GM19099 (cell line): ENCODE measurements around the gene TAS2R3.

Source experiments
- POLR2A ChIP-seq: IDR thresholded peaks from 3 replicates; pipeline ENCODE4 v1.6.1; 2011; ENCODE audit warnings: low read depth; ENCODE audit not compliant: insufficient read length; ENCODE audit errors: extremely low read depth

Gene TAS2R3, protein sequence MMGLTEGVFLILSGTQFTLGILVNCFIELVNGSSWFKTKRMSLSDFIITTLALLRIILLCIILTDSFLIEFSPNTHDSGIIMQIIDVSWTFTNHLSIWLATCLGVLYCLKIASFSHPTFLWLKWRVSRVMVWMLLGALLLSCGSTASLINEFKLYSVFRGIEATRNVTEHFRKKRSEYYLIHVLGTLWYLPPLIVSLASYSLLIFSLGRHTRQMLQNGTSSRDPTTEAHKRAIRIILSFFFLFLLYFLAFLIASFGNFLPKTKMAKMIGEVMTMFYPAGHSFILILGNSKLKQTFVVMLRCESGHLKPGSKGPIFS

DNA sequence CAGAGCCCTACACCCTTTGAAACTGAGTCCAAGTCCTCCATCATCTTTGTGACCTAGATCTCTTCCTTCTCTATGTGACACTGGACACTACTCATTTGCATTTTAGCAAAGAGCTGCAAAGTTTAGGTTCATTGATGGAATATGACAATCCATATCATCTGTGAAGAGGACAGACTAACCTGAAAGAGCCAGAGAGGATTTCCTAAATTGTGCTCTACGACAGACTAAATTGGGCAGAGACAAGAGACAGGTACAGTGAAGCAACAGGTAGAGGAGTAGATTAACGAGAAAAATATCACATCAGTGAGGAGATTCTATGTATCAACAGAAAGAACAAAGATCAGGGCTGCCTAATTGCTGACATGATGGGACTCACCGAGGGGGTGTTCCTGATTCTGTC is at the start of gene TAS2R3:
TAS2R3 (plus strand) TSS at position 301 of the 400 bp plus-strand sequence; CDS start at position 363, 62 bp downstream.
- TF ChIP-seq POLR2A: no peak

DNA sequence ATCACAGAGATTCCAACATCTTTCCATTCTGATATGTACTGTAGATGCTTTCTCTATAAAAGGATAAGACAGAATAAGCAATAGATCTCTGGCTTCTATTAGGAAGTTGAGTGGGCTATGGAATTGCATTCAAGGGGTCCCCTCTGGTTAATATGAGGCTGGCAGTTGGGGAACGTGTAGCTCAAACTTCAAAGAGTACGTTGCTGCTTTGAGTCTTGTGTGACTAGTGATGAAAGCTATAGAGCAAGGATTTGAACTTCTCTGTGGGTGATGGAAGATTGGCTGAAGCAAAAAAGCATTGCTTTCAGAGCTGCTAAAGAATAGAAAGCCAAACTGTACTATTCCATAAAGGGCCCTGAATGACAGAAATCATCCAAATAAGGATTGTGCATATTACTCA is 49.3 kb upstream of the TAS2R3 start:
- TF ChIP-seq POLR2A: no peak

DNA sequence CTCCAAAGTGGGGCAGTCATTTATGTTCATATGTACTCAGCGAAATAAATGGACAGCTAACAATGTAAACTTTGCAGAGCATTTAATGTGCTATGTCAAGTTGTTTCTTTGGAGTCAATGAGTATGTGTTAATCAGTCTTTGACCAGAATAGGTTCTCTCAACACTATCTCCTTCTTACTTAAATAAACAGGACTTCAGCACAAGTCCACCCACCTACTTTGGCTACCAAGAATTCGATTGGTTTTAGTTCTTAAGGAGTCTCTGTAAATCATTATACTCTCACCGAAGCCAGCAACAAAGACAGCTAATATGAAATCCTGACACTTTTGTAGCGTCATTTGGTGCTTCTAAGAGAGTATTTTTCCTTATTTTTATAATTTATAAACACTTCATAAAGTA is 48.9 kb upstream of the TAS2R3 start:
- no peak for TF ChIP-seq POLR2A

DNA sequence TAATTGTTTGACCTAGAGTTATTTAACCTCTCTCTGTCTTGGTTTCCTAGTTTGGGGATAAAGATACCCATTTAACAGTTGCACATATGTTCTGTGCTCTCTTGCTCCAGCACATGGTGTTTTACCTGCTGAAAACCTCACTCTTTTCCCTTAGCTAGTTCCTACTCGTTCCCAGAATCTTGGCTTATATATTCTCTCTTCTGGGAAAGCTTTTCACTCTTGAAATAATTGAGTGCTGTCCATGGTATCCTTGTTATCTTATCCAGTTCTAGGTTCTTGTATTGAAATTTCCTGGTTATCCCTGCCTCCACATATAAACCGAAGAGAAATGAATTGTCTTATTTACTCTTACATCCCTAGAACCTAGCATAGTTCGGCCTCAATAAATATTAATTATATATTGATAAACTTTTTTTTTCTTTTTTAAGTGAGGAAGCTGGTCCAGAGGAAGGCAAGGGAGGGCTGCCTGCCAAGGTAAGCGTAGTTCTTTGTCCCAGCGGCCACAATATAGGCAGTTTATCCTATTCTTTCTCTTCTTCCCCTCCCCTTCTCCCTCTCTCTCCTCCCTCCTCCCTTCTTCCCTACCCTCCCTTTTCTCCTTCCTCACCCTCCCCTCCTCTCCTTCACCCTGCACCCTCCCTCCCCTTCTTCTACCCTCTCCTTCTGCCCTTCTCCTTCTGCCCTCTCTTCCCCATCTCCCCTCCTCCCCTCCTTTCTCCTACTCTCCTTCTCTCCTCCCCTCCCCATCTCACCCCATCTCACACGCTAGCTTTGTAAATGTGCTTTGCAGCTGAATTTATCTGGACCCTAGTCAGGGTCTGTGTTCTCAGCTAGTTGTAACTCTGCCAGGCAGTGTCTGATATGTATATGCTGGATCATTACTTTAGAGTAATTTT is 47.9 kb upstream of the TAS2R3 start:
- no peak for TF ChIP-seq POLR2A

DNA sequence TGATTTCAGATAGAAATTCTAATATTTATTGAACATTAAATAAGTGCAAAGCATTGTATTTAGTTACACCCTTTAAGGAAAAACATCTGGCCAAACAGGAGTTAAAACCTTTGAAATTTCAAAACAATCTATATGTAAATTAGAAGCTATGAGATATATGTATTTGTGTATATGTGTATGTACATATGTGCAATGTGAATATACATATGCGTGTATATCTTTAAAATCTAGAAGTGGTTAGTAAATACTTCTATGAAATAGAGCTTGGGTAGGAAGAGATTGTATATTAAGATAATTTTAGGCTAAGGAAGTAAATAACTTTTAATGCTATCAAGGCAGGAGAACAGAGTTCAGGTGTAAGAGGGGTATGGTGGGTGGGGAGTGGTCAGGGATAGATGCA is 46.4 kb upstream of the TAS2R3 start:
- TF ChIP-seq POLR2A: no peak

DNA sequence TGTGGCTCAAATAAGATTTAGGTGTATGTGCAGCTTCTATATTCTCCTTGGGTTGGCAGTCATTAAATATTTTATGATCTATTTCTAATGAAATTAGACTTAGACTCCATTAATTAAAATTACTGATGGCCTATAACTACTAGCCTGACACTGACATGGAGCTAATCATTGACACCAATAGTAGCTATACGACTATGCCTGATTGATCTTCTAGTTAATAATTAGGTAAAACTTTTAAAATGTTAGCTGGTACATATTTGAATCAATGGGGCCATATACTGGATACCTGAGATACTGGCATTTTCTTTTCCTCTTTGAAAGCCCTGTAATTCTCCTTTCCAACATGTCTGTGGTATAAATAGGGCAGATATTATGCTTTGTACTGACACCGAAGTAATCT is 41.4 kb upstream of the TAS2R3 start:
- TF ChIP-seq POLR2A: no peak

DNA sequence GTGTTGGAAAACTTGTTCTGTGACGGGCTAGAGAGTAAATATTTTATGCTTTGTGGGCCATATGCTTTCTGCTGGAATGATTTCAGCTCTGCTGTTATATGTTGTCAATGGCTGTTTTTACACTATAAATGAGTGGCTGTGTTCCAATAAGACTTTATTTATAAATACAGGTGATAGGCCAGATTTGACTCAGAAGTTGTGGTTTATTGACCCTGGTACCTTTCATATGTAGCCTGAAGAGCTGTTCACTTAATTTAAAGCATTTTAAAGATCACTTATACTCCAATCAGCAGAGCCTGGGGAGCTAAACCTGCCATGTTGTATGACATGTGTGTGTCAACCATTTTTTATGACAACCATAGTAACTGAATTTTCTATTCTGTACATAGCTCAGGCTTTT is 34.9 kb upstream of the TAS2R3 start:
- no peak for TF ChIP-seq POLR2A

DNA sequence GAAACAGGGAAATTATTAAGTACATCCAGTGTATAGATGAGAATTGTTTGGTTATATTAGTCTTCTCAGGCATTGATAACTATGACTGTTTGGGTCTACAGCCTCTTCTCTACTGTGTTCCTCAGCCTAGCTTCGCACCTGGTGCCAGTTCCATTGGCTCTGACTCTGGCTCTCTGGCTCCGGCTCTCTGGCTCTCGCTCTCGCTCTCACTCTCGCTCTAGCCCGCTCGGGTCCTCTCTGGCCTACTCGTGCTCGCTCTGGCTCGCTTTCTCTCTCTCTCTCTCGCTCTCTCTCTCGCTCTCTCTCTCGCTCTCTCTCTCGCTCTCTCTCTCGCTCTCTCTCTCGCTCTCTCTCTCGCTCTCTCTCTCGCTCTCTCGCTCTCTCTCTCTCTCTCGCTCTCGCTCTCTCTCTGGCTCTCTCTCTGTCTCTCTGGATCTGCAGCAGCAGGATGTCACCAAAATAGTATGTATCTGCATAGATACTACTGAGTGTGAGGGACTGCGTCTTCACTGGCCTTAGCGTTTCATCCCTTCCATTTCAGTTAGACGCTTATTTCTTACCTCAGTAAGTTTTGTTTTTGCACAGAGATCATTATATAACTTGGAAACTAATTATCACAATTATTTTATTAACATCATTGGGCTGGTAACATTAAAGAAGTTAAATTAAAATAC is 32.3 kb upstream of the TAS2R3 start:
- TF ChIP-seq POLR2A: no peak

DNA sequence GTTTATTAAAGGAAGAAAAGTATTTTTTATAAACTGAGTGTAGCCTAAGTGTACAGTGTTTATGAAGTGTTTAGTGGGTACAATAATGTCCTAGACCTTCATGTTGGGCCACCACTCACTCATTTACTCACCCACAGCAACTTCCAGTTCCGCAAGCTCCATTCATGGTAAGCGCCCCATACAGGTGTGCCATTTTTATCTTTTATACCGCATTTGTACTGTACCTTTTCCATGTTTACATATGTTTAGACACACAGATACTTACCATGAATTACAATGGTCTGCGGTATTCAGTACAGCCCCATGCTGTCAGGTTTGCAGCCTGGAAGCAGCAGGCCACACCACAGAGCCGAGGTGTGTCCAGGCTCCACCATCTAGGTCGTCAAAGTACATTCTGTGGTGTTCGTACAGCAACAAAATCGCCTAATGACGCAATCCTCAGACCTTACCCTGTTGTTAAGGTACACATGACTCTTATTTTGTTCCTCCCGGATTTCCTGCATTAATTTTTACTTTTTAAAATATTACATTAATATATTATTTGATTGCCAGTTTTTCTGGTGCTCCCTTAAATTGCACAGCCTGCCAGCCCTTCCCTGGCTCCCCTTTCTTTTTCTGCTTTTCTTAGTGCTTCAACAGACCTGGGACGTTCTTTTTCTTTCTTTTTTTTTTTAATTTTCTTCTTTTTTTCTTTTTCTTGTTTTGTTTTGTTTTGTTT is 26.6 kb upstream of the TAS2R3 start:
- no peak for TF ChIP-seq POLR2A

DNA sequence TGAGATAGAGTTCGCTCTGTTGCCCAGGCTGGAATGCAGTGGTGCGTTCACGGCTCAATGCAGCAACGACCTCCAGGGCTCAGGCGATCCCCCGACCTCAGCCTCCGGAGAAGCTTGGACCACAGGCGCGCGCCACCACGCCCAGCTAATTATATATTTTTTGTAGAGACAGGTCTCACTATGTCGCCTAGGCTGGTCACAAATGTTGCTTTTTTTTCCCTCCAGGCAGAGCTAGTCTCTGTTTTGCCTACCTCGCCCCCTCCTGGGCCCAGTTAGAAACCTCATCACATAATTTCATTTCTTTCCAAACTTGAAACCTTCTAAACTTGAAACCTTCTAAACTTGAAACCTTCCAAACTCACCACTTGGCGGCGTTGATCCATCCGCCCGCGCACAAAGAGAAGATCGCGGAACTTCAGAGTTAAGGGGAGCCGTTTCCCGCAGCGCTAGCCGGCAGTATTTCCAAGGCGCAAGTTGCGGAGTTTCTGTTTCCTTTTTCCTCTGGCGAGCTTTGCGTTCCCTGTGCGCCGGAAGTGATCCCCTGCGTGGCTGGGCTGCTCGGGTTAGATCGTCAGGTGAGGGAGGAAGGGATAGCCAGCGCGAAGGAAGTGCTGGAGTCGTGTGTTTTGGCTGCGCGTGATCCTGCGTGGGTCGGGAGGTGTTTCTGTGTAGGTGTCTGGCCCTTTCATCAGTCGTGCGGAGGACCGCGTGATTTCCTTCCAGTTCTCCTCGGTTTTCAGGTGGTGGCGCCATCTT is 25.9 kb upstream of the TAS2R3 start, which contains the start of gene SSBP1:
SSBP1 (plus strand) TSS at position 523 of the 756 bp plus-strand sequence. CDS start 809 bp downstream, outside the sequence.
- TF ChIP-seq POLR2A: peak; percentile 93

DNA sequence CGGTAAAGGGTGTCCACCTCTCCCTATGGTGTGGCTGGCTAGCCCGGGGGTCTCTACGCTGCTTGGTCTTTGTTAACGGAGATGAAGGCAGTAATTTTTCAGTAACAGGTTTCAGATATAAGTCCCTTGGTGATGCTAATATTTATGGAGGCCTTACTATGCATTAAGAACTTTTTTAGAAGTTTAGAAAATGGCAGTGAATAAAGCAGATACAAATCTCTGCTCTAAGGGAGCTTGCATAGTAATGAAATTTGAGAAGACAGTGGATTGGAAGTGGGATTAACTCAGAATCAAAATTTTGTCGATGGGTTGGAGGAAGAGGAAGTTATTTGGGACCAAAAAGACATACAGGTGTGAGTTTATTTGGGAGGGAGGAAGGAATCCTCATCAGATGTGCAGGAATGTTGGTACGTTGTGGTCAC is 25.3 kb upstream of the TAS2R3 start:
- TF ChIP-seq POLR2A: no peak

DNA sequence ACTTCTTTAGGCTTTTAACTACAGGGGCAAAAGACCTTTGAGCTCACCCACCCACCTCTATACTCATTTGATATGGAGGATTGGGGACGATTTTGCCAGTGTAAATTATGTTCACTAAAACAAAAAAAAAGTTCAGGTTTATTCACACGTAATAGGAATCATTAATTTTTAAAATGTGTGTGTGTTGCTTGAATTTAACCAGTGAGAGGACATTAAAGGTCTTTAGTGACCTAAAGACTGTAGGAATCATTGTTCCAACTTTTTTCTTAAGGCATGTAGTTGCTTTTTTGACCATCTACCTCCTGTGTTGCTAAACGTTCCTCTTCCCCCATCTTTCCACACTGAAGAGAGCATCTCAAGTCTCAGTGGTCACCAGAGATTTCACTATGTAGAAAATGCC is 24.6 kb upstream of the TAS2R3 start:
- no peak for TF ChIP-seq POLR2A

DNA sequence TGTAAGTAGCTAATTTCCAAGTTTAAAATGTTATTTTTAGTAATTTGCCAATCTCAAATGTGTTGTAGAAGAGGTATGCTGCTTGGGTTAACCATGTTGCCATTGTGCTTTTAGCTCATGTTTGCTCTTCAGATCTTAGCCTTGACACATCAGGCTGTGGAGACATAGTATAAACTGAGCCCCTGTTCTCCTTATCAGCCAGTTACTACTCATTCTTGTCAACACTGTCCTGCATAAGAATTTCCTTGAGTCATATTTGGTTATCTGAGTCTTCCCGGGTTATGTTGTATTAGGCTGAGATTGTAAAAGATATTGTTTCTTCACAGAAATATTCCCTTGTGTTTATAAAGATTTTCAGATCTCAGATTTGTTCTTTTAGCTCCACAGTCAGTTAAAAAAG is 21.7 kb upstream of the TAS2R3 start:
- TF ChIP-seq POLR2A: no peak

DNA sequence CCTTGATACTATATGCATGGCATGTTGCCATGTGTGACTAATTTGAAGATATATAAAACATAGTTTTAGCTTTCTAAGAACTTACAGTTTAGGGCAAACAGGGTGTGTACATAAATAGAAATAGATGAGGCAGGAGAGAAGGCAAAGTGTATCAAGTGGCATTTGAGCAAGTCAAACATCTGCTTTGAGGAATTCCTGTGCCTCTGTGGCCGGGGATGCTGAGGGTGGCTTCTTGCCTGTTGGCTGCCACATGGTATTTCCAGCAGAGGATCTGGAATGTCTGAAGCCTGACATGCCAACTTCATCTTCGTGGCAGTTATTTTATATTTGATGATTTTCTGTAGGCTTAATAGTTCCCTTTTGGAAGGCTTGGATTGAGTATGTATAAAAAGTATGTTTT is 19.8 kb upstream of the TAS2R3 start:
- no peak for TF ChIP-seq POLR2A
